Nucleus accumbens (tissue), 56 donors: ENCODE results near the gene ZNF286A.
"Not testable (repeated sequence)": the region's sequence is repeated elsewhere in the genome, so short reads cannot be mapped to it uniquely, and the experiment has no call there.

Source experiments
- DNase-seq, 56 donors: peaks; one replicate each; lab custom pipeline; 2025; lab: John Stamatoyannopoulos, UW

Gene ZNF286A

DNA sequence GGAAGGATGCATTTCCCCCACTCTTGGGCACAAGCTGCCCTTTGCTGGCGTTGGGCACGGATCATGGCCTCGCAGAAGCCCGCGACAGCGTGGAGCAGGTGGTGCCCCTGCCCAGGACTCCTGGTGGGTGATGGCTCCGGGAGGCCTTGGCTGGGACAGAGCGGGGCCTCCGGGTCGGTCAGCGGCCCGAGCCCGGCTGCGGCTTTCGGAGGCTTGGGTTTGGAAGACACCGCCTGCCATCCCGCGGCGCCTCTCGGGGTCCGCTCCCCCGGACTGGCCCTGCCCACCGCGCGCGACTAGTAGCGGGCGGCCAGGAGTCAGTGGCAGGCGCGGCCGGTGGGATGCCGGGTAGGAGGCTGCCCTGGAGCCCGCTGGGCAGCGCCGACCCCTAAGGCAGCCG lies 49.9 kb downstream of the ZNF286A start:
- not testable (repeated sequence) for DNase-seq

- not testable (repeated sequence) for DNase-seq
Measured at GRCh38 chr17:15768865-15769533, 69.4 kb downstream of the ZNF286A start.
